K562 (cell line): ENCODE data around the gene SHB. TPM values are rescaled to one million over a fixed set of nuclear protein-coding genes. Genes with fewer than 3 reads are reported as not detected.

Source experiments
- ATAC-seq: fragments of 200-7000 bp; cut with Tn5 transposase; 3 replicates; pipeline ENCODE4 v1.9.1; 2020; ENCODE audit warnings: moderate library complexity
- BruUV-seq: library from RNA; stranded (reverse); fragments of 400-500 nt; replicated peaks from 2 replicates; lab custom pipeline; 2021; lab: Mats Ljungman, UMichigan
- CTCF ChIA-PET: fragments of 300-600 bp; formaldehyde crosslinking; extraction: SDS; loops from one replicate; lab custom pipeline; 2021; ENCODE audit warnings: low intra/inter-chr PET ratio; lab: Yijun Ruan, JAX
- POLR2A ChIA-PET: fragments of 300-600, 350-650 bp; sonication (Branson Sonifier 250); formaldehyde crosslinking; extraction: SDS; loops from one replicate; lab custom pipeline; 2021; ENCODE audit warnings: antibody characterized with exemption, inconsistent platforms; lab: Yijun Ruan, JAX
- DNase-seq, 4 experiments: peaks; one replicate each; pipeline versions ENCODE4 v3.0.0 to v3.0.0-alpha.2; 2011 to 2018; ENCODE audit warnings: low spot score in 3 of 4, mixed read lengths in 3 of 4; ENCODE audit errors: extremely low read depth in 1 of 4
- FAIRE-seq: peaks from 2 replicates; lab custom pipeline; 2011; peaks lifted over from hg19 to GRCh38; lab: Jason Lieb, UNC
- H2AFZ ChIP-seq: 2 replicates; pipeline ENCODE4 v1.6.0; 2011; ENCODE audit warnings: low read depth, low read length, control low read depth, inconsistent platforms
- H3K27ac ChIP-seq: fragments of 200-600 bp; 3 replicates; pipeline ENCODE4 v1.8.0; 2011; ENCODE audit warnings: low read depth, mild to moderate bottlenecking, control low read depth, inconsistent platforms, low read length, moderate library complexity, mixed read lengths; ENCODE audit errors: extremely low read depth
- H3K27me3 ChIP-seq, 2 experiments: fragments of 300-600 bp in 1 of 2; 2 replicates in 1 of 2; 3 replicates in 1 of 2; pipeline versions ENCODE4 v1.6.0 to v1.8.0; 2011; ENCODE audit warnings: inconsistent platforms in 2 of 2, low read length in 2 of 2, mild to moderate bottlenecking in 1 of 2, mixed read lengths in 1 of 2, moderate library complexity in 1 of 2; ENCODE audit not compliant: control insufficient read depth in 2 of 2, insufficient read depth in 2 of 2
- H3K36me3 ChIP-seq: fragments of 300-600 bp; 3 replicates; pipeline ENCODE4 v1.8.0; 2011; ENCODE audit warnings: mild to moderate bottlenecking, low read length, inconsistent platforms; ENCODE audit not compliant: control insufficient read depth, insufficient read depth
- H3K4me1 ChIP-seq, 2 experiments: fragments of 200-600 bp in 1 of 2; replicated peaks in 1 of 2; 2 replicates in 1 of 2; 3 replicates in 1 of 2; pipeline versions ENCODE4 v1.5.1 to v1.8.0; 2011; ENCODE audit warnings: inconsistent platforms in 2 of 2, low read length in 2 of 2, mild to moderate bottlenecking in 1 of 2, mixed read lengths in 1 of 2, moderate library complexity in 1 of 2; ENCODE audit not compliant: control insufficient read depth in 2 of 2, insufficient read depth in 2 of 2
- H3K4me2 ChIP-seq: 2 replicates; pipeline ENCODE4 v1.6.1; 2011; ENCODE audit warnings: low read length, control low read depth, inconsistent platforms, mixed read lengths; ENCODE audit not compliant: insufficient read depth
- H3K4me3 ChIP-seq: fragments of 200-600 bp; sonication (generic), shearing (Covaris generic); 2 replicates; pipeline ENCODE4 v1.5.1; 2016; ENCODE audit warnings: control low read depth, inconsistent platforms
- H3K79me2 ChIP-seq: fragments of 200-600 bp; 3 replicates; pipeline ENCODE4 v1.8.0; 2011; ENCODE audit warnings: low read length, inconsistent platforms; ENCODE audit not compliant: control insufficient read depth, insufficient read depth
- H3K9ac ChIP-seq, 2 experiments: 2 replicates each; pipeline versions ENCODE4 v1.6.0 to v1.6.1; 2011; ENCODE audit warnings: low read depth in 2 of 2, low read length in 2 of 2, control low read depth in 1 of 2, inconsistent platforms in 1 of 2, mild to moderate bottlenecking in 1 of 2, mixed read lengths in 1 of 2; ENCODE audit not compliant: insufficient read depth in 1 of 2
- H3K9me1 ChIP-seq: one replicate; pipeline ENCODE4 v1.6.0; 2011; ENCODE audit warnings: inconsistent platforms, mild to moderate bottlenecking, low read length, moderate library complexity; ENCODE audit not compliant: control insufficient read depth, insufficient read depth
- H3K9me3 ChIP-seq: replicated peaks from 2 replicates; pipeline ENCODE4 v1.5.1; 2011; ENCODE audit warnings: low read depth, low read length, inconsistent platforms; ENCODE audit not compliant: control insufficient read depth, insufficient read depth
- H4K20me1 ChIP-seq: replicated peaks from 2 replicates; pipeline ENCODE4 v1.6.1; 2011; ENCODE audit warnings: low read length, inconsistent platforms, mixed read lengths; ENCODE audit not compliant: control insufficient read depth, insufficient read depth
- HMBOX1 ChIP-seq: sonication (generic); IDR thresholded peaks from 2 replicates; pipeline ENCODE4 v1.6.1; 2016
- TSHZ1 ChIP-seq: fragments of 250-450 bp; sonication (Bioruptor Pico); IDR thresholded peaks from 2 replicates; pipeline ENCODE4 v1.4.0; 2020; ENCODE audit warnings: mild to moderate bottlenecking, moderate library complexity
- ZNF830 ChIP-seq: fragments of 250-450 bp; sonication (Bioruptor Pico); IDR thresholded peaks from 2 replicates; pipeline ENCODE4 v1.5.0; 2021; ENCODE audit warnings: mild to moderate bottlenecking
- WGBS: fragments of 100-300 bp; shearing (Covaris generic); methylation state at CpG from one replicate; pipeline ENCODE4 v1.1.6; 2016; ENCODE audit warnings: low coverage, mixed read lengths; ENCODE audit not compliant: insufficient coverage; ENCODE audit errors: missing lambda C conversion rate; 5-methylcytosine and 5-hydroxymethylcytosine counted together
- in situ Hi-C: fragments of 300-500 bp; cut with MboI; formaldehyde crosslinking; loops from 4 replicates; pipeline ENCODE4 v1.15.0; 2018; ENCODE audit warnings: inconsistent platforms, mixed read lengths
- intact Hi-C: fragments of 100-400 bp; cut with micrococcal nuclease; formaldehyde crosslinking; loops from 2 replicates; pipeline ENCODE4 v1.14.2; 2022
- polyA plus RNA-seq, 8 experiments: library from polyadenylated mRNA; depleted of rRNA in 4 of 8; stranded (reverse) in 5 of 8; unstranded in 3 of 8; fragments of >200 nt; fragmentation: Nextera tagmentation in 2 of 8; fragmentation: Illumina TruSeq in 1 of 8; extraction: Ambion mirVana in 2 of 8; extraction: Trizol in 1 of 8; gene quantifications; 2 replicates each; pipeline versions ENCODE4 v1.2.1 to v1.2.3, GENCODE V29; 2011 to 2014; ENCODE audit warnings: inconsistent platforms in 1 of 8, missing spikeins in 1 of 8
- total RNA-seq, 7 experiments: library from RNA; depleted of rRNA in 6 of 7; stranded (reverse); fragments of >200 nt in 6 of 7; fragmentation: Illumina TruSeq in 2 of 7; extraction: Trizol in 2 of 7; gene quantifications; 2 replicates each; pipeline versions ENCODE4 v1.2.1 to v1.2.3, GENCODE V29; 2011 to 2021; ENCODE audit warnings: low replicate concordance in 1 of 7
- TF ChIP-seq, protein P1 (sequence below): fragments of 450-650 bp; formaldehyde crosslinking; IDR thresholded peaks from 2 replicates; pipeline ENCODE4 v1.4.0; 2020; ENCODE audit warnings: mild to moderate bottlenecking, moderate library complexity
- TF ChIP-seq, protein P2 (sequence below), 2 experiments: fragments of 450-650 bp; conservative IDR thresholded peaks; 2 replicates each; pipeline ENCODE4 v1.6.1; 2017; ENCODE audit warnings: mild to moderate bottlenecking in 2 of 2, moderate library complexity in 2 of 2

Gene SHB
- total and polyA plus RNA-seq, 9 of the 15 experiments (the other 6 are each of a cell fraction or from before 2014, with no cell fraction given), result 0.78 to 16.0 (median 5.3) TPM

DNA sequence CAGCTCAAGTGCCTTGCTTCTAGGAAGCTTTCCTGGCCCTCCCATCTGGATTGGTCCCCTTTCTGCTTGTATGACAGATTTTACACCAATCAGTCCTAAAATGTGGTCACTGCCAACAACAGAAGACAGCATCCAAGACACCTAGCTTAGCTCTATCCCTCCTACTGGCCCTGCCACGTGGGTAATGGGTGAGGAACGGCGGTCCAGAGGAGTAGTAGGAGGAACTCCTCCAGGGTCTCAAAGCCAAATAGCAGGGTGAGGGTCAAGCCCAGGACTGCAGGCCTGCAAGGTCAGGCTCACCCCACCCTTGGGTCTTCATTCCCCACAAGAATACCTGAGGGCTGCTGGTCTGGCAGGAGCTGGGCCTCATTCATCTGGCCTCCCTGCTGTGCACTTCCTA is 108.4 kb downstream of the SHB start (continued):
- TF ChIP-seq TSHZ1 (CRISPR knock-in tag), result no peak
- TF ChIP-seq, protein P1, sequence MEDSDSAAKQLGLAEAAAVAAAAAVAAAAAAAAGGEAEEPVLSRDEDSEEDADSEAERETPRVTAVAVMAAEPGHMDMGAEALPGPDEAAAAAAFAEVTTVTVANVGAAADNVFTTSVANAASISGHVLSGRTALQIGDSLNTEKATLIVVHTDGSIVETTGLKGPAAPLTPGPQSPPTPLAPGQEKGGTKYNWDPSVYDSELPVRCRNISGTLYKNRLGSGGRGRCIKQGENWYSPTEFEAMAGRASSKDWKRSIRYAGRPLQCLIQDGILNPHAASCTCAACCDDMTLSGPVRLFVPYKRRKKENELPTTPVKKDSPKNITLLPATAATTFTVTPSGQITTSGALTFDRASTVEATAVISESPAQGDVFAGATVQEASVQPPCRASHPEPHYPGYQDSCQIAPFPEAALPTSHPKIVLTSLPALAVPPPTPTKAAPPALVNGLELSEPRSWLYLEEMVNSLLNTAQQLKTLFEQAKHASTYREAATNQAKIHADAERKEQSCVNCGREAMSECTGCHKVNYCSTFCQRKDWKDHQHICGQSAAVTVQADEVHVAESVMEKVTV, result no peak
- no peak for TF ChIP-seq ZNF830 (CRISPR knock-in tag)

- Histone ChIP-seq H3K9me3 (no peaks in the 10 kb centered on the region), H2AFZ (no peak overlapping the region), H3K27me3 (no peaks in the 10 kb centered on the region), H3K36me3 (peaks cover 5% of the 10 kb centered on the region; the same call in 2 of the 3 replicates), H3K9ac (no peak overlapping the region), H3K4me1 (peaks cover 18 to 29% of the 10 kb centered on the region in 2 experiments), H3K79me2 (no peaks in the 10 kb centered on the region), H3K4me2 (no peak overlapping the region), H3K27ac (no peak overlapping the region), H3K9me1 (peaks cover 14% of the 10 kb centered on the region), H4K20me1 (peaks cover 10% of the 10 kb centered on the region), H3K4me3 (no peak overlapping the region)
- in situ Hi-C loops (no loop called here), intact Hi-C loops (no loop called here)
- ChIA-PET POLR2A (interaction anchor here (2.2 kb wide), 1 partner anchor 15 kb away, joined by 5 read pairs; no protein-coding TSS in a partner anchor), CTCF (no interaction called here)
- BruUV-seq, result no TSS peak
- TF ChIP-seq, protein P2, sequence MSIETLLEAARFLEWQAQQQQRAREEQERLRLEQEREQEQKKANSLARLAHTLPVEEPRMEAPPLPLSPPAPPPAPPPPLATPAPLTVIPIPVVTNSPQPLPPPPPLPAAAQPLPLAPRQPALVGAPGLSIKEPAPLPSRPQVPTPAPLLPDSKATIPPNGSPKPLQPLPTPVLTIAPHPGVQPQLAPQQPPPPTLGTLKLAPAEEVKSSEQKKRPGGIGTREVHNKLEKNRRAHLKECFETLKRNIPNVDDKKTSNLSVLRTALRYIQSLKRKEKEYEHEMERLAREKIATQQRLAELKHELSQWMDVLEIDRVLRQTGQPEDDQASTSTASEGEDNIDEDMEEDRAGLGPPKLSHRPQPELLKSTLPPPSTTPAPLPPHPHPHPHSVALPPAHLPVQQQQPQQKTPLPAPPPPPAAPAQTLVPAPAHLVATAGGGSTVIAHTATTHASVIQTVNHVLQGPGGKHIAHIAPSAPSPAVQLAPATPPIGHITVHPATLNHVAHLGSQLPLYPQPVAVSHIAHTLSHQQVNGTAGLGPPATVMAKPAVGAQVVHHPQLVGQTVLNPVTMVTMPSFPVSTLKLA (conservative IDR thresholded peaks at IDR 0.05), result no peak
- no peak for TF ChIP-seq HMBOX1
- ATAC-seq (no peak), DNase-seq (no peak), FAIRE-seq (no peak)
- whole genome bisulfite sequencing, result 44% methylated on average over 4 of the region's 4 CpGs
Observed at GRCh38 chr9:37959976-37960375, 109.1 kb downstream of the SHB start.
